Measurements from ENCODE around the gene CHTF18.
"Not testable (repeated sequence)": the region's sequence is repeated elsewhere in the genome, so short reads cannot be mapped to it uniquely, and the experiment has no call there.

Gene CHTF18

GRCh38 chr16:788399-789126, at the start of gene CHTF18:
Gene CHTF18 (plus strand): TSS chr16:788620. CDS start chr16:788685, 65 bp downstream.
- peak; percentile 97 for DNase-seq

- peak; percentile 19 for DNase-seq
Measured at GRCh38 chr16:739560-740458, 48.6 kb upstream of the CHTF18 start.

GRCh38 chr16:740459-740763, 48.0 kb upstream of the CHTF18 start:
- DNase-seq, result no peak

GRCh38 chr16:740764-741505, 47.5 kb upstream of the CHTF18 start, which contains the start of gene CIAO3:
Gene CIAO3 (minus strand): TSS chr16:740997. CDS start chr16:740985, 12 bp downstream.
- DNase-seq, result peak; percentile 88

GRCh38 chr16:741986-742629, 46.3 kb upstream of the CHTF18 start:
- DNase-seq, result peak; percentile 23

- DNase-seq, result peak; percentile 2
Measured at GRCh38 chr16:742894-743293, 45.5 kb upstream of the CHTF18 start.

- DNase-seq, result peak; percentile 30
Measured at GRCh38 chr16:743794-744500, 44.5 kb upstream of the CHTF18 start.

- DNase-seq, result peak; percentile 6
Measured at GRCh38 chr16:745739-746138, 42.7 kb upstream of the CHTF18 start.

GRCh38 chr16:746637-747036, 41.8 kb upstream of the CHTF18 start:
- no peak for DNase-seq

- DNase-seq, result peak; percentile 11
Measured at GRCh38 chr16:747978-748746, 40.3 kb upstream of the CHTF18 start.

- DNase-seq, result no peak
Measured at GRCh38 chr16:749010-749409, 39.4 kb upstream of the CHTF18 start.

- DNase-seq, result no peak
Measured at GRCh38 chr16:750485-750884, 37.9 kb upstream of the CHTF18 start.

- DNase-seq, result peak; percentile 22
Measured at GRCh38 chr16:751152-752006, 37.0 kb upstream of the CHTF18 start.

- DNase-seq, result peak; percentile 5
Measured at GRCh38 chr16:752007-752312, 36.5 kb upstream of the CHTF18 start.

GRCh38 chr16:754121-754607, 34.3 kb upstream of the CHTF18 start:
- DNase-seq, result not testable (repeated sequence)

- peak; percentile 9 for DNase-seq
Measured at GRCh38 chr16:754656-755055, 33.8 kb upstream of the CHTF18 start.

- no peak for DNase-seq
Measured at GRCh38 chr16:756428-756827, 32.0 kb upstream of the CHTF18 start.

GRCh38 chr16:759110-759910, 29.1 kb upstream of the CHTF18 start:
- DNase-seq, result peak; percentile 10

GRCh38 chr16:760065-760464, 28.4 kb upstream of the CHTF18 start:
- DNase-seq, result peak; percentile 5

All from left hindlimb (tissue), 1 donor.